Measurements from ENCODE around the gene ZFTA. TPM values are rescaled to one million over a fixed set of nuclear protein-coding genes. Genes with fewer than 3 reads are reported as not detected.

ZFTA gene
- polyA plus RNA-seq, 2 of the 4 experiments (the other 2 are of a cell fraction): 3.0 to 6.6 TPM

DNA sequence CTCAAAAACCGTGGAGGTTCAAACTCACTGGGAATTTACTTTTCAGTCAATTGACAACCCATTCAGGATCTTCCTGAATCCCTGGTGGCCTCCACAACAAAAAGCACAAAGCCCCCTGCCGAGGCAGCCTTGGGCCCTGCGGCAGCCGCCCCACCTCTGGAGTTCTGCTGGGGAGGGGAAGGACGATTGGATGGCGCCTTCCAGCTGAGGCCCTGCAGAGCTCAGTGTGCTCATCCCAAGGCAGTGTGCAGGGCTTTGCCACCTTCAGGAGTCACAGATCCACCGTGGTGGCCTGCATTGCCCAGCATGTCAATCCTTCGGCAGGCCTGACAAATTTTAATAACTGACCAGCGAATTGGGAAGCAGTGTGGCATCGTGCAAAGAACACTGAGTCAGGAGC lies 7.4 kb downstream of the ZFTA start (continued):
- TF ChIP-seq, protein P1, sequence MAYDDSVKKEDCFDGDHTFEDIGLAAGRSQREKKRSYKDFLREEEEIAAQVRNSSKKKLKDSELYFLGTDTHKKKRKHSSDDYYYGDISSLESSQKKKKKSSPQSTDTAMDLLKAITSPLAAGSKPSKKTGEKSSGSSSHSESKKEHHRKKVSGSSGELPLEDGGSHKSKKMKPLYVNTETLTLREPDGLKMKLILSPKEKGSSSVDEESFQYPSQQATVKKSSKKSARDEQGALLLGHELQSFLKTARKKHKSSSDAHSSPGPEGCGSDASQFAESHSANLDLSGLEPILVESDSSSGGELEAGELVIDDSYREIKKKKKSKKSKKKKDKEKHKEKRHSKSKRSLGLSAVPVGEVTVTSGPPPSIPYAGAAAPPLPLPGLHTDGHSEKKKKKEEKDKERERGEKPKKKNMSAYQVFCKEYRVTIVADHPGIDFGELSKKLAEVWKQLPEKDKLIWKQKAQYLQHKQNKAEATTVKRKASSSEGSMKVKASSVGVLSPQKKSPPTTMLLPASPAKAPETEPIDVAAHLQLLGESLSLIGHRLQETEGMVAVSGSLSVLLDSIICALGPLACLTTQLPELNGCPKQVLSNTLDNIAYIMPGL (CRISPR knock-in tag; IDR thresholded peaks at IDR 0.05; ENCODE audit: borderline replicate concordance): no peak

DNA sequence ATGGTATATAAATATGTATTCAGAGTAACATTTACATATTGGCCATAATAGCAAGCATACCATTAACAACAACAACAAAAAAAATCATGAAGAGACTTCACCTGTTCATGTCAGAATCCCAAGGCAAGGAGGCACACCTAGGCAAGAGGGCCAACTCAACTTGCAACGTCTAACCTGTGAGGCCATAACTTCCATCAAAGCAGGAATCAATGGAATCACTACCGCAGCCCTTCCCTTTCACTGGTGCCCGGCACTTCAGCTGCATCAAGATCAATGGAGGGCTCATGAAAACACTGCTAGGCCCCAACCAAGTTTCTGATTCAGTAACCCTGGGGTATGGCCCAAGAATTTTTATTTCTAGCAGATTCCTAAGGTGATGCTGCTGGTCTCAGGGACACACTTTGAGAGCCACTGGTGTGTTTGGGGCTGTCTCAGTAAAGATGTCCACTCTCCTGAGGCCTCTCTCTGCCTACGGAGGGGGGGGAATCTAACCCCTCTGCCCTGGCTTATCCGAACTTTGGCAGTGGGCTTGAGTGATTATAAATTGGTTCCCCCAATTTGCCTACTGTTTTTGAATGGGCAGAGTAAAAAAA lies 8.0 kb downstream of the ZFTA start:
- no peak for TF ChIP-seq MAFK (IDR thresholded peaks at IDR 0.05; ENCODE audit: partially characterized antibody)
- TF ChIP-seq, protein P2, sequence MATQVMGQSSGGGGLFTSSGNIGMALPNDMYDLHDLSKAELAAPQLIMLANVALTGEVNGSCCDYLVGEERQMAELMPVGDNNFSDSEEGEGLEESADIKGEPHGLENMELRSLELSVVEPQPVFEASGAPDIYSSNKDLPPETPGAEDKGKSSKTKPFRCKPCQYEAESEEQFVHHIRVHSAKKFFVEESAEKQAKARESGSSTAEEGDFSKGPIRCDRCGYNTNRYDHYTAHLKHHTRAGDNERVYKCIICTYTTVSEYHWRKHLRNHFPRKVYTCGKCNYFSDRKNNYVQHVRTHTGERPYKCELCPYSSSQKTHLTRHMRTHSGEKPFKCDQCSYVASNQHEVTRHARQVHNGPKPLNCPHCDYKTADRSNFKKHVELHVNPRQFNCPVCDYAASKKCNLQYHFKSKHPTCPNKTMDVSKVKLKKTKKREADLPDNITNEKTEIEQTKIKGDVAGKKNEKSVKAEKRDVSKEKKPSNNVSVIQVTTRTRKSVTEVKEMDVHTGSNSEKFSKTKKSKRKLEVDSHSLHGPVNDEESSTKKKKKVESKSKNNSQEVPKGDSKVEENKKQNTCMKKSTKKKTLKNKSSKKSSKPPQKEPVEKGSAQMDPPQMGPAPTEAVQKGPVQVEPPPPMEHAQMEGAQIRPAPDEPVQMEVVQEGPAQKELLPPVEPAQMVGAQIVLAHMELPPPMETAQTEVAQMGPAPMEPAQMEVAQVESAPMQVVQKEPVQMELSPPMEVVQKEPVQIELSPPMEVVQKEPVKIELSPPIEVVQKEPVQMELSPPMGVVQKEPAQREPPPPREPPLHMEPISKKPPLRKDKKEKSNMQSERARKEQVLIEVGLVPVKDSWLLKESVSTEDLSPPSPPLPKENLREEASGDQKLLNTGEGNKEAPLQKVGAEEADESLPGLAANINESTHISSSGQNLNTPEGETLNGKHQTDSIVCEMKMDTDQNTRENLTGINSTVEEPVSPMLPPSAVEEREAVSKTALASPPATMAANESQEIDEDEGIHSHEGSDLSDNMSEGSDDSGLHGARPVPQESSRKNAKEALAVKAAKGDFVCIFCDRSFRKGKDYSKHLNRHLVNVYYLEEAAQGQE (IDR thresholded peaks at IDR 0.05): no peak
- no peak for TF ChIP-seq TP53 (CRISPR knock-in tag; IDR thresholded peaks at IDR 0.05)
- TF ChIP-seq RFX5 (IDR thresholded peaks at IDR 0.05): no peak
- TF ChIP-seq SMC3 (IDR thresholded peaks at IDR 0.05): no peak
- TF ChIP-seq, protein P3, sequence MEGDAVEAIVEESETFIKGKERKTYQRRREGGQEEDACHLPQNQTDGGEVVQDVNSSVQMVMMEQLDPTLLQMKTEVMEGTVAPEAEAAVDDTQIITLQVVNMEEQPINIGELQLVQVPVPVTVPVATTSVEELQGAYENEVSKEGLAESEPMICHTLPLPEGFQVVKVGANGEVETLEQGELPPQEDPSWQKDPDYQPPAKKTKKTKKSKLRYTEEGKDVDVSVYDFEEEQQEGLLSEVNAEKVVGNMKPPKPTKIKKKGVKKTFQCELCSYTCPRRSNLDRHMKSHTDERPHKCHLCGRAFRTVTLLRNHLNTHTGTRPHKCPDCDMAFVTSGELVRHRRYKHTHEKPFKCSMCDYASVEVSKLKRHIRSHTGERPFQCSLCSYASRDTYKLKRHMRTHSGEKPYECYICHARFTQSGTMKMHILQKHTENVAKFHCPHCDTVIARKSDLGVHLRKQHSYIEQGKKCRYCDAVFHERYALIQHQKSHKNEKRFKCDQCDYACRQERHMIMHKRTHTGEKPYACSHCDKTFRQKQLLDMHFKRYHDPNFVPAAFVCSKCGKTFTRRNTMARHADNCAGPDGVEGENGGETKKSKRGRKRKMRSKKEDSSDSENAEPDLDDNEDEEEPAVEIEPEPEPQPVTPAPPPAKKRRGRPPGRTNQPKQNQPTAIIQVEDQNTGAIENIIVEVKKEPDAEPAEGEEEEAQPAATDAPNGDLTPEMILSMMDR (IDR thresholded peaks at IDR 0.05): no peak
- TF ChIP-seq, protein P1 (CRISPR knock-in tag; IDR thresholded peaks at IDR 0.05; ENCODE audit: borderline replicate concordance): no peak
- no peak for TF ChIP-seq POLR2A (IDR thresholded peaks at IDR 0.05; ENCODE audit: low read length)
- 86% methylated on average over 5 of the region's 5 CpGs for WGBS (ENCODE audit: missing lambda C conversion rate)
- POLR2A ChIA-PET: no interaction called here
- Histone ChIP-seq H3K4me2 (no peak overlapping the region), H3K4me3 (no peak overlapping the region), H3K9me3 (no peaks in the 10 kb centered on the region), H3K4me1 (peaks cover 10% of the 10 kb centered on the region), H3K27ac (no peak overlapping the region)
- ATAC-seq: no peak
- no peak for FAIRE-seq
- CTCF ChIA-PET: interaction anchor here (1.5 to 1.8 kb wide), 2 partner anchors 19 to 76 kb away, joined by 3 to 6 read pairs; no protein-coding TSS in a partner anchor
- no peak for DNase-seq (ENCODE audit: low read depth in 1 of 2, low spot score in 1 of 2)

DNA sequence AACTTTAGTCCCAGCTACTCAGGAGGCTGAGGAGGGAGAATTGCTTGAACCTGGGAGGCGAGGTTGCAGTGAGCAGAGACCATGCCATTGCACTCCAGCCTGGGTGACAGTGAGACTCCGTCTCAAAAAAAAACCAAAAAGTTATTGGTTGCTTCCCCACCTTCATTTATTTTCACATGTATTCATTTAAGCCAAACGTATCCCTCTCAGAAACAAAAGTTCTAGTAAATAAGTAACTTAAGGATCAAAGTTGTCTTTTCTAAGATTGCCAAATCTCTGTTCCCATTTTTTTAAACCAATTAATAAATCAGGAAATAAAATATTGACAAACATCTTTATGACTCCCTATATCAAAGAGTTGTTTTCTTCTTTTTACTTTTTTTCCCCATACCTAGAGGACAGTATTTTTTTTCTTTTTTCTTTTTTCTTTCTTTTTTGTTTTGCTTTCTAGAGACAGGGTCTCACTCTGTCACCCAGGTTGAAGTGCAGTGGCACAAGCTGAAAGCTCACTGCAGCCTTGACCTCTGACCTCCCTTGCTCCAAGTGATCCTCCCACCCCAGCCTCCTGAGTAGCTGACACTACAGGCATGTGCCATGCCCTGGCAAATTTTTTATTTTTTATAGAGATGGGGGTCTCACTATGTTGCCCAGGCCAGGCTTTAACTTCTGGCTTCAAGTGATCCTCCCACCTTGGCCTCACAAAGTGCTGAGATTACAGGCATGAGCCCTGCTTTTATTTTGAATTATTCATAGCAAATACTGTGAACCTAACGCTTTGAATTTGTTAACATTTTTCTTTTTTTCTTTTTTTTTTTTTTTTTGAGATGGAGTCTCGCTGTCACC lies 11.4 kb downstream of the ZFTA start:
- ChIA-PET CTCF (interaction anchor here (1.2 to 3.3 kb wide), 2 partner anchors 11 to 19 kb away, joined by 3 to 14 read pairs; partner anchors contain the start of gene ZFTA), POLR2A (no interaction called here)
- 88% methylated on average over 5 of the region's 5 CpGs for WGBS (ENCODE audit: missing lambda C conversion rate)
- Histone ChIP-seq H3K4me3 (no peak overlapping the region), H3K27ac (no peak overlapping the region), H3K4me1 (no peaks in the 10 kb centered on the region), H3K4me2 (no peak overlapping the region), H3K9me3 (no peaks in the 10 kb centered on the region)
- FAIRE-seq: no peak
- no peak for DNase-seq (ENCODE audit: low read depth in 1 of 2, low spot score in 1 of 2)
- no peak for TF ChIP-seq KDM1A (IDR thresholded peaks at IDR 0.05; ENCODE audit: low read depth)
- no peak for TF ChIP-seq SMC3 (IDR thresholded peaks at IDR 0.05)
- TF ChIP-seq HOXB5 (CRISPR knock-in tag; IDR thresholded peaks at IDR 0.05): no peak
- TF ChIP-seq TFCP2L1 (CRISPR knock-in tag; IDR thresholded peaks at IDR 0.05): no peak
- TF ChIP-seq NPAS2 (CRISPR knock-in tag; IDR thresholded peaks at IDR 0.05; ENCODE audit: borderline replicate concordance): no peak
- no peak for TF ChIP-seq ZSCAN20 (CRISPR knock-in tag; IDR thresholded peaks at IDR 0.05)
- TF ChIP-seq ZNF302 (CRISPR knock-in tag; IDR thresholded peaks at IDR 0.05): no peak
- TF ChIP-seq CEBPB (IDR thresholded peaks at IDR 0.05): no peak
- TF ChIP-seq FOSB (CRISPR knock-in tag; IDR thresholded peaks at IDR 0.05): no peak
- no peak for TF ChIP-seq JUNB (IDR thresholded peaks at IDR 0.05)
- ATAC-seq: no peak
